Stimulated activated CD4-positive, alpha-beta T cell treated with anti-CD3 and anti-CD28 coated beads, TNF-alpha, amount 100 ng/mL, for 1 hour (primary cell): ENCODE data around the gene AKR7A2.
A peak's percentile ranks its signal among the peaks of the same experiment; 100 is the strongest.

Experiments
- DNase-seq, 3 donors: peaks; one replicate each; pipeline ENCODE4 v3.0.0-alpha.2; 2020; ENCODE audit warnings: low read depth in 3 of 3, low spot score in 1 of 3

AKR7A2 gene

DNA sequence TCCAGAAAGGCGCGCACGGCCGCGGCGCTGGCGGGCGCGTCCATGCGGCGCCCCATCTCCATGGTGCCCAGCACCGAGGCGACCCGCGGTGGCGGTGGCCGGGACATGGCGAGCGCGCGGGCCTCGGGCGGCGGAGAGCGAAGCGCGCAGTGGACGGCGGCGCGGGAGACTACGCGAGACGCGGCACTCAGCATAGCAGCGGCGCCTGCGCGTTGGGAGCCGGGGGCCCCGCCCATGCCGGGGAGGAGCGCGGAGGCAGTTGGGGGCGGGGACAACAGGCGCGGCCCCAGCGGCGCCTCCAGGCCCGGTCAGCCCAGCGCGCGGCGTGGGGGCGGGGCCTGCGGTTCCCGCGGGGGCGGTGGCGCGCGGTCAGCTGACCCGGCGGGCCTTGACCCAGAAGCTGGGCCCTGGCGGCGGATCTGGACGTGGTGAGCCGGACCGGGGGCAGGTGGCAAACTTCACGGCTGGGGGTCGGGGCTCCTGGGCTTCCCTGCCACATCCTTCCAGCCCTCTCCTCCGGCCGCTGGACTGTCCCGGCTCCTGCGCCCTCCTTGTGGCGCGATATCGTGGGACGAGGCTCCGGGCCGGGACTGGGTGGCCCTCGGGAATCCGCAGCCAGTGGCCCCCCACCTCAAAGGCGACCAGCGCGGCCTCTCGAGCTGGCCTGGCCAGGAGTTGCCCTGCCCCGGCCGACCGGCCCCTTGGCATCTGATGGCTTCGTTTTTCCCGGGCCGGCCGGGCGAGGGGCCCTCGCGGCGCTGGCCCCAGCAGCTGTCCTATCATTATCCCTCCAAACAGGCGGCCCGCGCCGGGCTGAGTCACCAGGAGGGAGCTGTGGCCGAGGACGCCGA, at the start of gene AKR7A2, which contains the start of gene SLC66A1:
Gene AKR7A2, minus strand, starts transcription at position 214 of the 851 bp plus-strand sequence. Its CDS starts 20 bp downstream, at position 194.
Gene SLC66A1, plus strand, starts transcription at position 396 of the 851 bp plus-strand sequence. CDS start 5,352 bp downstream, outside the sequence.
- peak; percentile 79 to 88 (median 84) for DNase-seq

- DNase-seq, result no peak
These were observed 49.1 kb upstream of the AKR7A2 start for GRCh38 chr1:19360843-19361610.

DNA sequence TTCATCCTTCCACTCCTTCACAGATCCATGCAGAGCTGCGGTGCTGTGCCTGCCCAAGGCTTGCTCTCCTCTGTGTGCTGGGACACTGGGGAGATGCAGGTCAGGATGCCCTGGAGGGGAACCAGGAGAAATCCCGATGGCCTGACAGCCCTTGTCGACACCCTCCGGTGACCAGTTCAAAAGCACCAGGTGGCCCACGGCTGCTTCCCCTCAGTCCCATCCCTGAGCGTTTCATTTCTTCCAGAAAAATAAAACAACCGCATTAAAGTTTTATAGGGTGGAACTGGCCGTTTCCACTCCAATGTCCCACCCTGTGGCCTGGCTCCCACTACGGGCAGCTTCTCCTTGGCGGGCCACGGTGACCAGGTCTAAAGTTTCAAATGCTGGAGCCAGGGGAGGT, 48.5 kb upstream of the AKR7A2 start:
- DNase-seq, result no peak

- no peak for DNase-seq
These were observed 48.1 kb upstream of the AKR7A2 start for GRCh38 chr1:19360016-19360415.

- DNase-seq, result no peak
These were observed 47.4 kb upstream of the AKR7A2 start for GRCh38 chr1:19359357-19359756.

GRCh38 chr1:19358710-19359109, 46.8 kb upstream of the AKR7A2 start:
- DNase-seq, result no peak

DNA sequence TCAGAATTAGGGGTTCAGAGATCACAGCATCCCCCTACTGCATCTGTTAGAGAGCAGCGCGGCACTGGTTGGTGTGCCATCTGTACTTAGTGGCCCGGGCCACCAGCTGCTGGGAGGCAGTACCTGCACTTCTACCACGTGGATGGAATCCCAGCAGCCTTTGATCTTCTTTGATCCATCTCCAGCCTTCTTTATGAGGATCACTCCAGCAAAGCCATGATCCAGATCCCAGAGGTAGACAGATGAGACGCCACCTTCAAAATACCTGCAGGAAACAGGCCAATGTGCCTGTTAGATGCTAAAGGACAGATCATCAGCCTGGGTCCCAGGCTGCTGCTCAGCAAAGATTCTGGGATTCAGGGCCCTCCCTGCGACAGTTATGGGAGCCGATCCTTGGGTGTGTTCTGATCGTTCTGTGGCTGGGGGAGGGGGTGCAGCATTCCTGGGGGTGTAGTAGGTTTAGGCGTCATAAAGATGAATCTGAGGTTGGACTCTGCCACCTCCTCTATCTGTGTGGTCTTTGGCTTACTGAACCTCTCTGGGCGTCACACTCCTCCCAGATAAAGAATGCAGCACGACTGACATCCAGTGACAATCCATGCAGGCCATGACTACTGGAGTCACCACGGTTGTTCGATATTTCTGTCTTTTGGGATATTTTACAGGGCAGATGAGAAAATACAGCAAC, 45.5 kb upstream of the AKR7A2 start:
- DNase-seq, result no peak

GRCh38 chr1:19356266-19356665, 44.3 kb upstream of the AKR7A2 start:
- no peak for DNase-seq

DNA sequence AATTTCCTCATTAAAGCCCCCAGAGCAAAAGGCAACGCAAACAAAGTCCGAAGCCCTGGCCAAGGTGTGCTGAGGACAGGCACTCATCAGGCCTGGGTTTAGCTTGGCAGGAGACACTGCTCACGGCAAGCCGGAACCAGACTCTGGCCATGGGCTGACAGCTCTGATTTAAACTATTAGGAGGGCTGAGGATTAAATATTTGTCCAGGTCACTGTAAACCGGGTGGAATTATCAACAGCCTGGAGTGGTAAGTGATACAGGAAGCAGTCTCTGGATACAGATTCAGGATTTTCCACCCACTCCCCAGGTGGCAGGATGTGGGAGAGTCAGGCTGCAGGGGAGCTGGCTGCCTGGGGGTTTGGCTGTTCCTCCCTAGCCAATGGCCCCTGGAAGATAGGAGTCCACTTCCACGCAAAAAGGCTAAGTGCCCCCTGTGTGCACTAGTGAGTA, 42.6 kb upstream of the AKR7A2 start:
- DNase-seq, result no peak

GRCh38 chr1:19353596-19353995, 41.7 kb upstream of the AKR7A2 start:
- DNase-seq, result no peak

DNA sequence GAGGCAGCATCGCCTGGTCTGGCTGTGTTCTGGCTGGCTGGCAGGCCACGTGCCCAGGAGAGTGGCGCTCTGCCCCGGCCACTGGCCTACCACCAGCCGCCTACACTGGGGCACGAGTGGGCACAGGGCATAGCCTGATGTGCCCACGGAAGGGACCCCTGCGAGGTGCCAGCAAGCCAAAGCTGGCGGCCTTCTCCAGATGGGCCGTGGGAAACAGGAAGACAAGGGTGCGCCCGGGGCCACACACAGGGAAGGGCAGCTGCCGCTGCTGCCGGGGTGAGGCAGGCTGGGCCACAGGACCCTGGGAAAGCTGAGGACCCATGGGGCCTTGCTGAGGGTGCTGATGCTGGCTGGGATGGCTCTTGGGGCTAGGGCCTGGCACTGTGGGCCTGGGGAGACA, 40.9 kb upstream of the AKR7A2 start:
- no peak for DNase-seq

GRCh38 chr1:19351873-19352272, 39.9 kb upstream of the AKR7A2 start:
- DNase-seq, result no peak

GRCh38 chr1:19350566-19350965, 38.6 kb upstream of the AKR7A2 start:
- DNase-seq, result no peak

DNA sequence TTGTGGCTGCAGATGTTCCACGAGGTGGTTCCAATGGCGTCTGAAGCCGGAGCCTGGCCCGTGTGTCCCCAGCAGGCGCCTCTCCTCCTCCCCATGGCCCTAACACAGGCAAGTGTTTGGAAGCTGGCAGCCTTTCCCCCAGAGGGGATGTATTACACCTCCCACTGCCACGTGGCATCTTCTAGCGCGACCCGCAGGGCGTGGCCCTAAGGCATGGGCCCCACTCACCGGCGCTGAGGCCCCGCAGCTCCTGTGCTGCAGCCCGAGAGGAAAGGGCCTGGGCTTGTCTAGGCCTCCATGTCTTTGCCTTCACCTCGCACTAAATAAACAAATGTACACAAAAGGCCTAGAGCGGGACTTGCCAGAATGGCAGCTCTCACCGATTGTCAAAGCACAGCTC, 38.1 kb upstream of the AKR7A2 start:
- no peak for DNase-seq

DNA sequence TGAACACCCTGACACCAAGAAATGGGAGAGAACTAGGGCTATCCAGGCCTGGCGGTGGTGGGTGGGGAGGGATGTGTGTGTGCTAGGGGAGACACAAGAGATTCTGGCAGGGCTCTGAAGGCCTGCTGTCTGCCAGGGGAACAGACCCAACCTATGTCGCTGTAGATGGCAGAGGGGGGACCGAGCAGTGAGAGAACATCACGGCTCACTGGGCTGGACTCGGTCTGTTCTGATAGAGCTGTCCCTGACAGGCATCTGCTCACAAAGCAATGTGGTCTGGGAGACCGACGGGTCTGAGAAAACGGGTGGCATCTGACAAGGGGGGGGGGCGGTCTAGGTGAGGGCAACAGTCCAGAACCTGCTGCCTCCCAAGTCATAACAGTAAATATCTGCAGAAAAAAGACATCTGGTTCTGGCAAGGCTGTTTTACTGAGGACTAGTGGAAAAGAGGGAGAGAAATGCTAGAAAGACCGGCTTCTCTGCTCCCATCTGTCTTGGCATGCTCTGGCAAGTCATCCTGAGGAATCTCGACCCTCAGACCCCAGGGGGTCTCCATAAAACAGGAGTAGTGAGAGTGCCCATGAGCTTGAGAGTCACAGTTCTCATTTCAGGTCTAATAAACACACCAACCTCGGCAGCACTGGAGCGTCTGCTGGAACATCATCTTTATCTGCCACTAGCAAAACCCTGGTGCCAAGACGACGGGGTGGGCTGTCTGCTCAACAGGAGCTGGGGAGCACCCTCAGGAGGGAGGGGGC, 36.7 kb upstream of the AKR7A2 start:
- no peak for DNase-seq

- DNase-seq, result no peak
These were observed 35.7 kb upstream of the AKR7A2 start for GRCh38 chr1:19347533-19348172.

DNA sequence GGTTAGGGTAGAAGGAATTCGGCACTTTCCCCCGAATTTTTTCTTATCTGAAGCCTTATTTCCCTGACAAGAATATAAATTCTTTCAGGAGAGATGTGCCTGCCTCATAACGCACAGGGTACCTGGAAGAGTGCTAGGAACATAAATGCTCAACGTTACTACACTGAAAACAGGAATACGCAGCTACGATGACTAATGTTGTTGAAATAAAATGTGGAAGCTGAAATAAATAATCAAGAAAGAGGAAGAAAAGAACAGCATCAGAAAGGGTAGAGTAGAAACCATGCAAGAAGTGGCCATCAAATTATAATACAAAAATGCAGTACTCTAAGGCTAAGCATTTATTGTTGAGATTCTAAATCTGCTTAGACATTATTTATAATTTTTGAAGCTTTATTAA, 34.1 kb upstream of the AKR7A2 start:
- no peak for DNase-seq

GRCh38 chr1:19345391-19345790, 33.4 kb upstream of the AKR7A2 start:
- no peak for DNase-seq

DNA sequence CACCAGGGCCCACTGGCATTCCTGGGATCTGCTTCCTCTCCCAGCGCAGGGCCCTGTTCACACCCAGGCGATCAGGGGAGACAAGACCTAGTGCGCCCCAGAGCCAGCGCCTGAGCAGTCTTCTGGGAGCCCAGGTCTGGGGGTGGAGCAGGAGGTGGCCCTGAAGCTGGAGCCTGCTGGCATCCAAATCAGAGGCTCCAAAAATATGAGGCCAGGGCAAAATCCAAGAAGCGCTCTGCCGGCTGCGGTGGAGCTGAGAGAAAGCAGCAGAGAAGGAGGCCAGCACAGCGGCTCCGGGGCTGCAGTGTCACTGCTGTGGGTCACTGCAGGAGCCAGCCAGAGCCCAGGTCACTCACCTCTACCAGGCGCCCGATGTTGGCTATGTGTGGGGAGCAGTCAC, 32.9 kb upstream of the AKR7A2 start:
- no peak for DNase-seq

- DNase-seq, result peak in 1 of 3 donors; percentile 35
These were observed 32.4 kb upstream of the AKR7A2 start for GRCh38 chr1:19344372-19344810.
